ENCODE measurements around the gene PRAMEF20.

PRAMEF20 gene

DNA sequence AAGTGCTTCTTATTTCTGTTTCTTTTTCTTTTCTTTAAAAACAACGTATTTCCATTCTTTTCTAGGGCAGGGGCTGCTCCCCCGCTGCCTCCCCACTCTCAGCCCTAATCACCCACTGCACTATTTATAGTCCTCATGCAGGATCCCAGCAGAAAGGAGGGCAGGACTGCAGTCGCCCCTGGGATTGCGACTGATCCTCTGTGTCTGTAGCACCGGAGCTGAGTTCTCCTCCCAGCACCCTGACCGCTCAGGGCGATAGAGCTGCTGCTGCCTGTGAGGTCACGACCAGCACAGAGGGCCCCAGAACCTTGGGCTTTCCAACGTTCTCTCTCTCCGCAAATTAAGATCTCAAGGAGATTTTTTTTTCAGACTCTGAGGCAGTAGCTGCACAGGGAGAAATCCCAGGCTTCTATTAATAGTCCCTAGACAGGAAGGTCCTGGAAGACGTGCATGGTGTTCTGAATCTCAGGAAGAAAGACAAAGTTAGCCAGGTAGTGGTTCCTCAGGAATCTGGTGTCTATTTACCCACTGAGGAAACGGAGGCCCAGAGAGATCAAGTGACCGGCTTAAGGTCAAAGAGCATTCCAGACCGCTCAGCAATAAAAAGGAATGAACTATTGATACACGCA lies 46.8 kb downstream of the PRAMEF20 start (continued):
- TF ChIP-seq YY2 (tag by site-specific recombination; IDR thresholded peaks at IDR 0.05) = no peak
- TF ChIP-seq ZNF341 (tag by site-specific recombination; IDR thresholded peaks at IDR 0.05; ENCODE audit: low read depth) = no peak
- no peak for TF ChIP-seq OSR2 (tag by site-specific recombination; IDR thresholded peaks at IDR 0.05)
- no peak for TF ChIP-seq ZNF624 (tag by site-specific recombination; IDR thresholded peaks at IDR 0.05)

DNA sequence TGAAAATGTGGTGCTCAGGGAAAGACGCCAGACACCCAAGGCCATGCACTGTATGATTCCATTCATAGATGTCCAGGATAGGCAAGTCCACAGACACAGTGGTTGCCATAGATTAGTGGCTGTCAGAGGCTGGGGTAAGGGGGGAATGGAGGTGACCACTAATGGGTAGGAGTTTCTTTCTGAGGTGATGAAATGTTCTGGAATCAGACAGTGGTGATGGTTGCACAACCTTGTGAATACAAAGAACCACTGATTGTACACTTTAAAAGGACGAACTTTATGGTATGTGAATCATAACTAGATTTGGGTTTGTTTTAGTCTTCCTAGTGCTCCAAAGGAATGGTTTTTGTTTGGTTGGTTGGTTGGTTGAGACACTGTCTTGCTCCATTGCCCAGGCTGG lies 51.7 kb downstream of the PRAMEF20 start:
- CTCF ChIA-PET = interaction anchor here (0.7 kb wide), 1 partner anchor 9 kb away, joined by 4 read pairs; no protein-coding TSS in a partner anchor
- no peak overlapping the region for H3K4me3 ChIP-seq (ENCODE audit: low read depth, low read length)
- TF ChIP-seq, protein P1, sequence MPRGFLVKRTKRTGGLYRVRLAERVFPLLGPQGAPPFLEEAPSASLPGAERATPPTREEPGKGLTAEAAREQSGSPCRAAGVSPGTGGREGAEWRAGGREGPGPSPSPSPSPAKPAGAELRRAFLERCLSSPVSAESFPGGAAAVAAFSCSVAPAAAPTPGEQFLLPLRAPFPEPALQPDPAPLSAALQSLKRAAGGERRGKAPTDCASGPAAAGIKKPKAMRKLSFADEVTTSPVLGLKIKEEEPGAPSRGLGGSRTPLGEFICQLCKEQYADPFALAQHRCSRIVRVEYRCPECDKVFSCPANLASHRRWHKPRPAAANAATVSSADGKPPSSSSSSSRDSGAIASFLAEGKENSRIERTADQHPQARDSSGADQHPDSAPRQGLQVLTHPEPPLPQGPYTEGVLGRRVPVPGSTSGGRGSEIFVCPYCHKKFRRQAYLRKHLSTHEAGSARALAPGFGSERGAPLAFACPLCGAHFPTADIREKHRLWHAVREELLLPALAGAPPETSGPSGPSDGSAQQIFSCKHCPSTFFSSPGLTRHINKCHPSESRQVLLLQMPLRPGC (tag by site-specific recombination; IDR thresholded peaks at IDR 0.05) = no peak
- TF ChIP-seq ZNF768 (tag by site-specific recombination; IDR thresholded peaks at IDR 0.05) (no peak), ZNF747 (tag by site-specific recombination; IDR thresholded peaks at IDR 0.05) (no peak), ZBTB21 (tag by site-specific recombination; IDR thresholded peaks at IDR 0.05) (no peak), ZNF394 (tag by site-specific recombination; IDR thresholded peaks at IDR 0.05; ENCODE audit: borderline replicate concordance) (no peak), ZNF843 (tag by site-specific recombination; IDR thresholded peaks at IDR 0.05) (no peak), ZNF19 (tag by site-specific recombination; IDR thresholded peaks at IDR 0.05; ENCODE audit: low read depth) (no peak), ZNF510 (tag by site-specific recombination; IDR thresholded peaks at IDR 0.05; ENCODE audit: insufficient replicate concordance) (no peak), ZNF48 (tag by site-specific recombination; IDR thresholded peaks at IDR 0.05) (no peak), ZBTB20 (tag by site-specific recombination; IDR thresholded peaks at IDR 0.05) (no peak), ZNF473 (tag by site-specific recombination; IDR thresholded peaks at IDR 0.05) (no peak), OVOL3 (tag by site-specific recombination; IDR thresholded peaks at IDR 0.05) (no peak), ZNF596 (tag by site-specific recombination; IDR thresholded peaks at IDR 0.05) (no peak)
- TF ChIP-seq, protein P2, sequence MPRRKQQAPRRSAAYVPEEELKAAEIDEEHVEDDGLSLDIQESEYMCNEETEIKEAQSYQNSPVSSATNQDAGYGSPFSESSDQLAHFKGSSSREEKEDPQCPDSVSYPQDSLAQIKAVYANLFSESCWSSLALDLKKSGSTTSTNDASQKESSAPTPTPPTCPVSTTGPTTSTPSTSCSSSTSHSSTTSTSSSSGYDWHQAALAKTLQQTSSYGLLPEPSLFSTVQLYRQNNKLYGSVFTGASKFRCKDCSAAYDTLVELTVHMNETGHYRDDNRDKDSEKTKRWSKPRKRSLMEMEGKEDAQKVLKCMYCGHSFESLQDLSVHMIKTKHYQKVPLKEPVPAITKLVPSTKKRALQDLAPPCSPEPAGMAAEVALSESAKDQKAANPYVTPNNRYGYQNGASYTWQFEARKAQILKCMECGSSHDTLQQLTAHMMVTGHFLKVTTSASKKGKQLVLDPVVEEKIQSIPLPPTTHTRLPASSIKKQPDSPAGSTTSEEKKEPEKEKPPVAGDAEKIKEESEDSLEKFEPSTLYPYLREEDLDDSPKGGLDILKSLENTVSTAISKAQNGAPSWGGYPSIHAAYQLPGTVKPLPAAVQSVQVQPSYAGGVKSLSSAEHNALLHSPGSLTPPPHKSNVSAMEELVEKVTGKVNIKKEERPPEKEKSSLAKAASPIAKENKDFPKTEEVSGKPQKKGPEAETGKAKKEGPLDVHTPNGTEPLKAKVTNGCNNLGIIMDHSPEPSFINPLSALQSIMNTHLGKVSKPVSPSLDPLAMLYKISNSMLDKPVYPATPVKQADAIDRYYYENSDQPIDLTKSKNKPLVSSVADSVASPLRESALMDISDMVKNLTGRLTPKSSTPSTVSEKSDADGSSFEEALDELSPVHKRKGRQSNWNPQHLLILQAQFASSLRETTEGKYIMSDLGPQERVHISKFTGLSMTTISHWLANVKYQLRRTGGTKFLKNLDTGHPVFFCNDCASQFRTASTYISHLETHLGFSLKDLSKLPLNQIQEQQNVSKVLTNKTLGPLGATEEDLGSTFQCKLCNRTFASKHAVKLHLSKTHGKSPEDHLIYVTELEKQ (tag by site-specific recombination; IDR thresholded peaks at IDR 0.05; ENCODE audit: borderline replicate concordance) = no peak
- TF ChIP-seq, protein P3, sequence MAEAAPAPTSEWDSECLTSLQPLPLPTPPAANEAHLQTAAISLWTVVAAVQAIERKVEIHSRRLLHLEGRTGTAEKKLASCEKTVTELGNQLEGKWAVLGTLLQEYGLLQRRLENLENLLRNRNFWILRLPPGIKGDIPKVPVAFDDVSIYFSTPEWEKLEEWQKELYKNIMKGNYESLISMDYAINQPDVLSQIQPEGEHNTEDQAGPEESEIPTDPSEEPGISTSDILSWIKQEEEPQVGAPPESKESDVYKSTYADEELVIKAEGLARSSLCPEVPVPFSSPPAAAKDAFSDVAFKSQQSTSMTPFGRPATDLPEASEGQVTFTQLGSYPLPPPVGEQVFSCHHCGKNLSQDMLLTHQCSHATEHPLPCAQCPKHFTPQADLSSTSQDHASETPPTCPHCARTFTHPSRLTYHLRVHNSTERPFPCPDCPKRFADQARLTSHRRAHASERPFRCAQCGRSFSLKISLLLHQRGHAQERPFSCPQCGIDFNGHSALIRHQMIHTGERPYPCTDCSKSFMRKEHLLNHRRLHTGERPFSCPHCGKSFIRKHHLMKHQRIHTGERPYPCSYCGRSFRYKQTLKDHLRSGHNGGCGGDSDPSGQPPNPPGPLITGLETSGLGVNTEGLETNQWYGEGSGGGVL (tag by site-specific recombination; IDR thresholded peaks at IDR 0.05) = no peak
- TF ChIP-seq, protein P4, sequence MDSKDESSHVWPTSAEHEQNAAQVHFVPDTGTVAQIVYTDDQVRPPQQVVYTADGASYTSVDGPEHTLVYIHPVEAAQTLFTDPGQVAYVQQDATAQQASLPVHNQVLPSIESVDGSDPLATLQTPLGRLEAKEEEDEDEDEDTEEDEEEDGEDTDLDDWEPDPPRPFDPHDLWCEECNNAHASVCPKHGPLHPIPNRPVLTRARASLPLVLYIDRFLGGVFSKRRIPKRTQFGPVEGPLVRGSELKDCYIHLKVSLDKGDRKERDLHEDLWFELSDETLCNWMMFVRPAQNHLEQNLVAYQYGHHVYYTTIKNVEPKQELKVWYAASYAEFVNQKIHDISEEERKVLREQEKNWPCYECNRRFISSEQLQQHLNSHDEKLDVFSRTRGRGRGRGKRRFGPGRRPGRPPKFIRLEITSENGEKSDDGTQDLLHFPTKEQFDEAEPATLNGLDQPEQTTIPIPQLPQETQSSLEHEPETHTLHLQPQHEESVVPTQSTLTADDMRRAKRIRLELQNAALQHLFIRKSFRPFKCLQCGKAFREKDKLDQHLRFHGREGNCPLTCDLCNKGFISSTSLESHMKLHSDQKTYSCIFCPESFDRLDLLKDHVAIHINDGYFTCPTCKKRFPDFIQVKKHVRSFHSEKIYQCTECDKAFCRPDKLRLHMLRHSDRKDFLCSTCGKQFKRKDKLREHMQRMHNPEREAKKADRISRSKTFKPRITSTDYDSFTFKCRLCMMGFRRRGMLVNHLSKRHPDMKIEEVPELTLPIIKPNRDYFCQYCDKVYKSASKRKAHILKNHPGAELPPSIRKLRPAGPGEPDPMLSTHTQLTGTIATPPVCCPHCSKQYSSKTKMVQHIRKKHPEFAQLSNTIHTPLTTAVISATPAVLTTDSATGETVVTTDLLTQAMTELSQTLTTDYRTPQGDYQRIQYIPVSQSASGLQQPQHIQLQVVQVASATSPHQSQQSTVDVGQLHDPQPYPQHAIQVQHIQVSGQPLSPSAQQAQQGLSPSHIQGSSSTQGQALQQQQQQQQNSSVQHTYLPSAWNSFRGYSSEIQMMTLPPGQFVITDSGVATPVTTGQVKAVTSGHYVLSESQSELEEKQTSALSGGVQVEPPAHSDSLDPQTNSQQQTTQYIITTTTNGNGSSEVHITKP (tag by site-specific recombination; IDR thresholded peaks at IDR 0.05) = no peak
- TF ChIP-seq, protein P5, sequence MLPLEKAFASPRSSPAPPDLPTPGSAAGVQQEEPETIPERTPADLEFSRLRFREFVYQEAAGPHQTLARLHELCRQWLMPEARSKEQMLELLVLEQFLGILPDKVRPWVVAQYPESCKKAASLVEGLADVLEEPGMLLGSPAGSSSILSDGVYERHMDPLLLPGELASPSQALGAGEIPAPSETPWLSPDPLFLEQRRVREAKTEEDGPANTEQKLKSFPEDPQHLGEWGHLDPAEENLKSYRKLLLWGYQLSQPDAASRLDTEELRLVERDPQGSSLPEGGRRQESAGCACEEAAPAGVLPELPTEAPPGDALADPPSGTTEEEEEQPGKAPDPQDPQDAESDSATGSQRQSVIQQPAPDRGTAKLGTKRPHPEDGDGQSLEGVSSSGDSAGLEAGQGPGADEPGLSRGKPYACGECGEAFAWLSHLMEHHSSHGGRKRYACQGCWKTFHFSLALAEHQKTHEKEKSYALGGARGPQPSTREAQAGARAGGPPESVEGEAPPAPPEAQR (tag by site-specific recombination; IDR thresholded peaks at IDR 0.05) = no peak
- TF ChIP-seq, protein P6, sequence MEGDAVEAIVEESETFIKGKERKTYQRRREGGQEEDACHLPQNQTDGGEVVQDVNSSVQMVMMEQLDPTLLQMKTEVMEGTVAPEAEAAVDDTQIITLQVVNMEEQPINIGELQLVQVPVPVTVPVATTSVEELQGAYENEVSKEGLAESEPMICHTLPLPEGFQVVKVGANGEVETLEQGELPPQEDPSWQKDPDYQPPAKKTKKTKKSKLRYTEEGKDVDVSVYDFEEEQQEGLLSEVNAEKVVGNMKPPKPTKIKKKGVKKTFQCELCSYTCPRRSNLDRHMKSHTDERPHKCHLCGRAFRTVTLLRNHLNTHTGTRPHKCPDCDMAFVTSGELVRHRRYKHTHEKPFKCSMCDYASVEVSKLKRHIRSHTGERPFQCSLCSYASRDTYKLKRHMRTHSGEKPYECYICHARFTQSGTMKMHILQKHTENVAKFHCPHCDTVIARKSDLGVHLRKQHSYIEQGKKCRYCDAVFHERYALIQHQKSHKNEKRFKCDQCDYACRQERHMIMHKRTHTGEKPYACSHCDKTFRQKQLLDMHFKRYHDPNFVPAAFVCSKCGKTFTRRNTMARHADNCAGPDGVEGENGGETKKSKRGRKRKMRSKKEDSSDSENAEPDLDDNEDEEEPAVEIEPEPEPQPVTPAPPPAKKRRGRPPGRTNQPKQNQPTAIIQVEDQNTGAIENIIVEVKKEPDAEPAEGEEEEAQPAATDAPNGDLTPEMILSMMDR (tag by site-specific recombination; IDR thresholded peaks at IDR 0.05) = no peak
- H3K9me3 ChIP-seq (ENCODE audit: control insufficient read depth, insufficient read depth, low read depth, low read length) = no peaks in the 10 kb centered on the region
- no peaks in the 10 kb centered on the region for H3K36me3 ChIP-seq (ENCODE audit: control insufficient read depth in 2 of 2, insufficient read depth in 1 of 2, low read length in 2 of 2)
- H3K27ac ChIP-seq (ENCODE audit: extremely low read depth, low read depth, low read length) = no peak overlapping the region
- H3K4me1 ChIP-seq (ENCODE audit: control insufficient read depth, insufficient read depth, low read length) = no peaks in the 10 kb centered on the region
- POLR2A ChIA-PET = no interaction called here

Measured in HEK293 (cell line).